Measurements from ENCODE around the gene UBE3C.

DNA sequence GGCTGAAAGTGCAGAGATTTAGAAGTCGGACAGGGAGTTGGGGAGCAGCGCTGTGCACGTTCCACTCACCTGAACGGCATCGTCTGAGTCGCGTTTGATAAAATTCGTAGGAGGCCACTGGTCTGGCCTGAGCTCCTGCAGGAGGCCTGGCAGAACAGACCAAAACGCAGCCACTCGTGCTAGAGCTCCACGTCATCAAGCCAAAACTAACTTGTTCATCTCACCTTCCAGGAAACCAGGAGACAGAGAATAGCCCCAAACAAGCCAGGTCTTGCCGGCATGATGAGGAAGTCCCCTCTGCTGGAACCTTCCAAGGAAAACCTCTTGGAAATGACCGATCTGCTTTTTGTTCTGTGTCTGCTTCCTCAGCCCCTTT is 154.7 kb downstream of the UBE3C start:
- no peak for TF ChIP-seq CTCF (IDR thresholded peaks at IDR 0.05)
- no peak for TF ChIP-seq POLR2A (IDR thresholded peaks at IDR 0.05)
